ENCODE measurements around the gene ST7L. TPM values are rescaled to one million over a fixed set of nuclear protein-coding genes. Genes with fewer than 3 reads are reported as not detected.
"Not testable (repeated sequence)": the region's sequence is repeated elsewhere in the genome, so short reads cannot be mapped to it uniquely, and the experiment has no call there.

Gene ST7L
- total RNA-seq, 1 experiment from 2014 or later = 18.0 TPM

DNA sequence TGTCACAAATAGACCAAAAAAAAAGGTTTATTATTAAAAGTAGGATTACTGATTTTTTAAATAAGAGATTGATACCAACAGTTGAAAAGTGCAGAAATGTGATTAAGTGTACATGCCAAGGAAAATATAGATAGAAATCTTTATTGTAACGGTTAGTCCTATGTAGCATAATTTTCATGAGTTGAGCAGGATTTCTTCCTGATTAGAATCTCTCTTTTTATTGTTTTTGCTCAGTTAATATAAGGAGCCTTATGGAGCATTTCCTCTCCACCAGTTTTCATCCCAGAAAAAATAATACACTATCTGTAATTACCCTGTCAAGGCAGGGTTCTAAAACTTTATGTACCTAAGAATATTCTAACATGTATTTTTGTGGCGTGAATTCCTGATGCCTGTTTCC, 24.1 kb upstream of the ST7L start (continued):
- TF ChIP-seq, protein P1, sequence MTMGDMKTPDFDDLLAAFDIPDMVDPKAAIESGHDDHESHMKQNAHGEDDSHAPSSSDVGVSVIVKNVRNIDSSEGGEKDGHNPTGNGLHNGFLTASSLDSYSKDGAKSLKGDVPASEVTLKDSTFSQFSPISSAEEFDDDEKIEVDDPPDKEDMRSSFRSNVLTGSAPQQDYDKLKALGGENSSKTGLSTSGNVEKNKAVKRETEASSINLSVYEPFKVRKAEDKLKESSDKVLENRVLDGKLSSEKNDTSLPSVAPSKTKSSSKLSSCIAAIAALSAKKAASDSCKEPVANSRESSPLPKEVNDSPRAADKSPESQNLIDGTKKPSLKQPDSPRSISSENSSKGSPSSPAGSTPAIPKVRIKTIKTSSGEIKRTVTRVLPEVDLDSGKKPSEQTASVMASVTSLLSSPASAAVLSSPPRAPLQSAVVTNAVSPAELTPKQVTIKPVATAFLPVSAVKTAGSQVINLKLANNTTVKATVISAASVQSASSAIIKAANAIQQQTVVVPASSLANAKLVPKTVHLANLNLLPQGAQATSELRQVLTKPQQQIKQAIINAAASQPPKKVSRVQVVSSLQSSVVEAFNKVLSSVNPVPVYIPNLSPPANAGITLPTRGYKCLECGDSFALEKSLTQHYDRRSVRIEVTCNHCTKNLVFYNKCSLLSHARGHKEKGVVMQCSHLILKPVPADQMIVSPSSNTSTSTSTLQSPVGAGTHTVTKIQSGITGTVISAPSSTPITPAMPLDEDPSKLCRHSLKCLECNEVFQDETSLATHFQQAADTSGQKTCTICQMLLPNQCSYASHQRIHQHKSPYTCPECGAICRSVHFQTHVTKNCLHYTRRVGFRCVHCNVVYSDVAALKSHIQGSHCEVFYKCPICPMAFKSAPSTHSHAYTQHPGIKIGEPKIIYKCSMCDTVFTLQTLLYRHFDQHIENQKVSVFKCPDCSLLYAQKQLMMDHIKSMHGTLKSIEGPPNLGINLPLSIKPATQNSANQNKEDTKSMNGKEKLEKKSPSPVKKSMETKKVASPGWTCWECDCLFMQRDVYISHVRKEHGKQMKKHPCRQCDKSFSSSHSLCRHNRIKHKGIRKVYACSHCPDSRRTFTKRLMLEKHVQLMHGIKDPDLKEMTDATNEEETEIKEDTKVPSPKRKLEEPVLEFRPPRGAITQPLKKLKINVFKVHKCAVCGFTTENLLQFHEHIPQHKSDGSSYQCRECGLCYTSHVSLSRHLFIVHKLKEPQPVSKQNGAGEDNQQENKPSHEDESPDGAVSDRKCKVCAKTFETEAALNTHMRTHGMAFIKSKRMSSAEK (CRISPR knock-in tag; IDR thresholded peaks at IDR 0.05; ENCODE audit: borderline replicate concordance) = no peak
- TF ChIP-seq TEAD1 (CRISPR knock-in tag; IDR thresholded peaks at IDR 0.05) (no peak), HMGA2 (CRISPR knock-in tag; IDR thresholded peaks at IDR 0.05) (no peak), ZBTB21 (CRISPR knock-in tag; IDR thresholded peaks at IDR 0.05; ENCODE audit: borderline replicate concordance) (no peak), FOXJ3 (CRISPR knock-in tag; IDR thresholded peaks at IDR 0.05; ENCODE audit: borderline replicate concordance) (no peak), ZNF138 (CRISPR knock-in tag; conservative IDR thresholded peaks at IDR 0.05) (no peak), ETV6 (CRISPR knock-in tag; IDR thresholded peaks at IDR 0.05) (no peak)
- TF ChIP-seq, protein P2, sequence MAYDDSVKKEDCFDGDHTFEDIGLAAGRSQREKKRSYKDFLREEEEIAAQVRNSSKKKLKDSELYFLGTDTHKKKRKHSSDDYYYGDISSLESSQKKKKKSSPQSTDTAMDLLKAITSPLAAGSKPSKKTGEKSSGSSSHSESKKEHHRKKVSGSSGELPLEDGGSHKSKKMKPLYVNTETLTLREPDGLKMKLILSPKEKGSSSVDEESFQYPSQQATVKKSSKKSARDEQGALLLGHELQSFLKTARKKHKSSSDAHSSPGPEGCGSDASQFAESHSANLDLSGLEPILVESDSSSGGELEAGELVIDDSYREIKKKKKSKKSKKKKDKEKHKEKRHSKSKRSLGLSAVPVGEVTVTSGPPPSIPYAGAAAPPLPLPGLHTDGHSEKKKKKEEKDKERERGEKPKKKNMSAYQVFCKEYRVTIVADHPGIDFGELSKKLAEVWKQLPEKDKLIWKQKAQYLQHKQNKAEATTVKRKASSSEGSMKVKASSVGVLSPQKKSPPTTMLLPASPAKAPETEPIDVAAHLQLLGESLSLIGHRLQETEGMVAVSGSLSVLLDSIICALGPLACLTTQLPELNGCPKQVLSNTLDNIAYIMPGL (CRISPR knock-in tag; IDR thresholded peaks at IDR 0.05) = no peak

DNA sequence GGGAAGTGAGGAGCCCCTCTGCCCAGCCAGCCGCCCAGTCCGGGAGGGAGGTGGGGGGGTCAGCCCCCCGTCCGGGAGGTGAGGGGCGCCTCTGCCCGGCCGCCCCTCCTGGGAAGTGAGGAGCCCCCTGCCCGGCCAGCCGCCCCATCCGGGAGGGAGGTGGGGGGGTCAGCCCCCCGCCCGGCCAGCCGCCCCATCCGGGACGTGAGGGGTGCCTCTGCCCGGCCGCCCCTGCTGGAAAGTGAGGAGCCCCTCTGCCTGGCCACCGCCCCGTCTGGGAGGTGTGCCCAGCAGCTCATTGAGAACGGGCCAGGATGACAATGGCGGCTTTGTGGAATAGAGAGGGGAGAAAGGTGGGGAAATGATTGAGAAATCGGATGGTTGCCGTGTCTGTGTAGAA, 21.5 kb upstream of the ST7L start:
- POLR2A ChIA-PET; ATAC-seq; H3K27me3 Mint-ChIP-seq (ENCODE audit: low read depth); H3K27ac Mint-ChIP-seq; CTCF ChIA-PET; H3K4me3 Mint-ChIP-seq; DNase-seq (ENCODE audit: low spot score); H3K4me1 Mint-ChIP-seq: not testable (repeated sequence)
- Mint-ChIP-seq H3K36me3 (peaks cover 15% of the 10 kb centered on the region), H3K9me3 (peaks cover 10% of the 10 kb centered on the region)

- ATAC-seq (no peak), DNase-seq (ENCODE audit: low spot score) (no peak)
- Mint-ChIP-seq H3K36me3 (peaks cover 10% of the 10 kb centered on the region), H3K27me3 (ENCODE audit: low read depth) (no peaks in the 10 kb centered on the region), H3K4me3 (no peak overlapping the region), H3K4me1 (peaks cover 6% of the 10 kb centered on the region), H3K27ac (peak overlapping the region; percentile 78), H3K9me3 (peaks cover 10% of the 10 kb centered on the region)
- POLR2A ChIA-PET = no interaction called here
- CTCF ChIA-PET = no interaction called here
- no peak for TF ChIP-seq HMGA2 (CRISPR knock-in tag; IDR thresholded peaks at IDR 0.05)
- TF ChIP-seq JAZF1 (CRISPR knock-in tag; IDR thresholded peaks at IDR 0.05) = no peak
- no peak for TF ChIP-seq ZBTB21 (CRISPR knock-in tag; IDR thresholded peaks at IDR 0.05; ENCODE audit: borderline replicate concordance)
- no peak for TF ChIP-seq OVOL2 (CRISPR knock-in tag; IDR thresholded peaks at IDR 0.05; ENCODE audit: borderline replicate concordance)
- TF ChIP-seq PREB (CRISPR knock-in tag; IDR thresholded peaks at IDR 0.05; ENCODE audit: borderline replicate concordance) = no peak
- TF ChIP-seq E2F5 (CRISPR knock-in tag; IDR thresholded peaks at IDR 0.05) = no peak
- no peak for TF ChIP-seq ZNF138 (CRISPR knock-in tag; conservative IDR thresholded peaks at IDR 0.05)
- TF ChIP-seq, protein P3, sequence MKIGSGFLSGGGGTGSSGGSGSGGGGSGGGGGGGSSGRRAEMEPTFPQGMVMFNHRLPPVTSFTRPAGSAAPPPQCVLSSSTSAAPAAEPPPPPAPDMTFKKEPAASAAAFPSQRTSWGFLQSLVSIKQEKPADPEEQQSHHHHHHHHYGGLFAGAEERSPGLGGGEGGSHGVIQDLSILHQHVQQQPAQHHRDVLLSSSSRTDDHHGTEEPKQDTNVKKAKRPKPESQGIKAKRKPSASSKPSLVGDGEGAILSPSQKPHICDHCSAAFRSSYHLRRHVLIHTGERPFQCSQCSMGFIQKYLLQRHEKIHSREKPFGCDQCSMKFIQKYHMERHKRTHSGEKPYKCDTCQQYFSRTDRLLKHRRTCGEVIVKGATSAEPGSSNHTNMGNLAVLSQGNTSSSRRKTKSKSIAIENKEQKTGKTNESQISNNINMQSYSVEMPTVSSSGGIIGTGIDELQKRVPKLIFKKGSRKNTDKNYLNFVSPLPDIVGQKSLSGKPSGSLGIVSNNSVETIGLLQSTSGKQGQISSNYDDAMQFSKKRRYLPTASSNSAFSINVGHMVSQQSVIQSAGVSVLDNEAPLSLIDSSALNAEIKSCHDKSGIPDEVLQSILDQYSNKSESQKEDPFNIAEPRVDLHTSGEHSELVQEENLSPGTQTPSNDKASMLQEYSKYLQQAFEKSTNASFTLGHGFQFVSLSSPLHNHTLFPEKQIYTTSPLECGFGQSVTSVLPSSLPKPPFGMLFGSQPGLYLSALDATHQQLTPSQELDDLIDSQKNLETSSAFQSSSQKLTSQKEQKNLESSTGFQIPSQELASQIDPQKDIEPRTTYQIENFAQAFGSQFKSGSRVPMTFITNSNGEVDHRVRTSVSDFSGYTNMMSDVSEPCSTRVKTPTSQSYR (CRISPR knock-in tag; IDR thresholded peaks at IDR 0.05) = no peak
- TF ChIP-seq, protein P4, sequence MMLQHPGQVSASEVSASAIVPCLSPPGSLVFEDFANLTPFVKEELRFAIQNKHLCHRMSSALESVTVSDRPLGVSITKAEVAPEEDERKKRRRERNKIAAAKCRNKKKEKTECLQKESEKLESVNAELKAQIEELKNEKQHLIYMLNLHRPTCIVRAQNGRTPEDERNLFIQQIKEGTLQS (CRISPR knock-in tag; conservative IDR thresholded peaks at IDR 0.05) = no peak
- TF ChIP-seq ZNF396 (CRISPR knock-in tag; IDR thresholded peaks at IDR 0.05; ENCODE audit: borderline replicate concordance) = no peak
- no peak for TF ChIP-seq FOXP1 (CRISPR knock-in tag; IDR thresholded peaks at IDR 0.05; ENCODE audit: borderline replicate concordance)
- TF ChIP-seq, protein P2 (CRISPR knock-in tag; IDR thresholded peaks at IDR 0.05) = no peak
- TF ChIP-seq ATF2 (CRISPR knock-in tag; IDR thresholded peaks at IDR 0.05; ENCODE audit: borderline replicate concordance, low read depth) = no peak
- no peak for TF ChIP-seq FOXK1 (CRISPR knock-in tag; IDR thresholded peaks at IDR 0.05)
These were observed 19.1 kb upstream of the ST7L start for GRCh38 chr1:112638110-112638428.

Data from WTC11 (cell line).